ENCODE results near the gene CLIC6.
"Not testable (repeated sequence)": the region's sequence is repeated elsewhere in the genome, so short reads cannot be mapped to it uniquely, and the experiment has no call there.

CLIC6 gene

GRCh38 chr21:34653522-34653921, 15.3 kb upstream of the CLIC6 start:
- no peak for DNase-seq

GRCh38 chr21:34661848-34662247, 6.9 kb upstream of the CLIC6 start:
- no peak for DNase-seq

DNA sequence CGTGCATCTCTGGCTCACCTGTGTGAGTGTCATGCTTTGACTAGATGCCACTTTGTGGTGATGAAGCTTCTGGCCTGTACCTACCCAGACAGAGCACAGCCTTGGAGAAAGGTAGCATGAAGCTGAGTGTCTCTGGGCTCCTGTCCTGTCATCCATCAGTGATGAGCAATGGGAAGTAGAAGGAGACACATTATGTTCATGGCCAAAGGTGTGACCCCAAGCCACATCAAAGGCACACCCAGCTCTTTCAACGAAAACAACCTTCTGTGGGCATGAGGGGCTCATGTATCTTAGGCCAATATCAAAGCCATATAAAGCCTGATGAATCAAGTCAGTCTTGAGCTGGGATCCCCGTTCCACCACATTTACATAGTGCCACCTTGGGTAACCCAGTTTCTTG, 1.0 kb upstream of the CLIC6 start:
- DNase-seq = no peak

DNA sequence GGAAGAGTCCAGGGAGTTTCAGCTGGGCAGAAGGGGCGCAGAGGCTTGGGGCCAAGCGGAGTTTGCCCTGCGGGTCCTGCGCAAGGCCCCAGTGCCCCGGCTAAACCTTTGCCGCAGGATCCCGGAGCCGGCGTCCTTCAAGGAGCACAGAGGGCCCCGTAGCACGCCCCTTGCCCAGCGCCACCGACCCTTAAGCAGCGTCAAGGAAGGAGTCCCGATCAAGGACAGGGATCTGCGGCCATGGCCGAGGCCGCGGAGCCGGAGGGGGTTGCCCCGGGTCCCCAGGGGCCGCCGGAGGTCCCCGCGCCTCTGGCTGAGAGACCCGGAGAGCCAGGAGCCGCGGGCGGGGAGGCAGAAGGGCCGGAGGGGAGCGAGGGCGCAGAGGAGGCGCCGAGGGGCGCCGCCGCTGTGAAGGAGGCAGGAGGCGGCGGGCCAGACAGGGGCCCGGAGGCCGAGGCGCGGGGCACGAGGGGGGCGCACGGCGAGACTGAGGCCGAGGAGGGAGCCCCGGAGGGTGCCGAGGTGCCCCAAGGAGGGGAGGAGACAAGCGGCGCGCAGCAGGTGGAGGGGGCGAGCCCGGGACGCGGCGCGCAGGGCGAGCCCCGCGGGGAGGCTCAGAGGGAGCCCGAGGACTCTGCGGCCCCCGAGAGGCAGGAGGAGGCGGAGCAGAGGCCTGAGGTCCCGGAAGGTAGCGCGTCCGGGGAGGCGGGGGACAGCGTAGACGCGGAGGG, 520 bp downstream of the CLIC6 start:
- DNase-seq = no peak

GRCh38 chr21:34669880-34670219, 1.1 kb downstream of the CLIC6 start:
- not testable (repeated sequence) for DNase-seq

- no peak for DNase-seq
Measured at GRCh38 chr21:34670220-34670961, 1.6 kb downstream of the CLIC6 start.

GRCh38 chr21:34670962-34671348, 2.2 kb downstream of the CLIC6 start:
- no peak for DNase-seq

- DNase-seq = no peak
Measured at GRCh38 chr21:34671462-34671861, 2.7 kb downstream of the CLIC6 start.

DNA sequence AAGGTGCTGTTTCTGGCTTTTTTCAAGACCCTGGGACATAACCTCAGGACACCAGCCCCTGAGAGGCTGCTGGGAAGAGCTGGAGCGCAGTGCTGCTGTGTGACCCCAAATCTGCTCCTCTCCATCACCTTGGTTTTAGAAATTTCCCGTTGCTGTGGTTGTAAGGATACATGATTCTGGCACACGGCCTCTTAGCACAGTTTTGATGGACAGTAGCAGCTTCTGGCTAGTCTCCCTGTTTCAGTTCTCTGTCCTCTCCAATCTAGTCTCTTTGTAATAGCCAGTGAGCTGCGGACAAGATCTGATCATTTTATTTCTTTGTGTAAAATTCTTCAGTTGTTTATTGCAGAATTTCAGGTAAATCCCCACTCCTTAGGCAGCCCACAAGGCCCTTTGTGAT, 3.1 kb downstream of the CLIC6 start:
- no peak for DNase-seq

- DNase-seq = no peak
Measured at GRCh38 chr21:34673006-34673405, 4.2 kb downstream of the CLIC6 start.

- DNase-seq = no peak
Measured at GRCh38 chr21:34674468-34674867, 5.7 kb downstream of the CLIC6 start.

- no peak for DNase-seq
Measured at GRCh38 chr21:34675871-34676270, 7.1 kb downstream of the CLIC6 start.

GRCh38 chr21:34679051-34679450, 10.3 kb downstream of the CLIC6 start:
- DNase-seq = no peak

GRCh38 chr21:34684174-34684876, 15.5 kb downstream of the CLIC6 start:
- DNase-seq = no peak

DNA sequence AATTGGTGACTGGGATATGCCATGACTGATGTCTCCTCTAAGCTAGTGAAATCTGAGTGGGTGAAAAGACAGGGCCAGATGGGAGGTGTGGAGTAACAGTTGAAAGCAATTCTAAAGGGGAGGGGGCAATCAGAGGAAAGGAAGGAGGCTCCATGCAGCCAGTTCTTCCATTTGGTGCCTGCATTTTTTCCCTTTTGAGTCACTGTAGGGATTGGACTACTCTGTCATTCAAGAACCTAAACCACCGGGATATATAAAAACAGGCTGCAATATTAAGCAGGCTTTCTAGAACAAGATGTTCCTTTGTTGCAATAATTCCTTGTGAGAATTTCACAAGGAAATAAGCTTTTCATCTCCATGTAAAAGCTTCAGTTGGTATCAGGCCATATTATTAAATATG, 18.3 kb downstream of the CLIC6 start:
- no peak for DNase-seq

DNA sequence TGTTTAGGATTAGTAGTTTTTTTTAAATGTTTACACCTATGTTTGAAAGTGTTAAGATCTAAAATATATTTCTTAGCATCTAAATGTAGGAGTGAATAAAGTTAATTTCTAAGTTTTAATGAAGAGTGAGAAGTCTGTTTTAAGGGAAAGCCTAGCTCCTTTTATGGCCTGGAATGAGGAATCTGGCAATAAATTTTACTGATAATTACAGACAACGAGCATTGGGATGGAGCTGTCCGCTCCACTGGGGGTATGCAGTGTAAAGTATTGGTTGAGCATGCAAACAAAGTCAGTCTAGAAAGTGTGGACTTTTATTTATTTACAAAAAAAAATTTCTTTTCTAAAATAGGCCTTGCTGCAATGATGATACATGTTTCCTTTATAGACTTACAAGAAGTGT, 19.0 kb downstream of the CLIC6 start:
- no peak for DNase-seq

DNA sequence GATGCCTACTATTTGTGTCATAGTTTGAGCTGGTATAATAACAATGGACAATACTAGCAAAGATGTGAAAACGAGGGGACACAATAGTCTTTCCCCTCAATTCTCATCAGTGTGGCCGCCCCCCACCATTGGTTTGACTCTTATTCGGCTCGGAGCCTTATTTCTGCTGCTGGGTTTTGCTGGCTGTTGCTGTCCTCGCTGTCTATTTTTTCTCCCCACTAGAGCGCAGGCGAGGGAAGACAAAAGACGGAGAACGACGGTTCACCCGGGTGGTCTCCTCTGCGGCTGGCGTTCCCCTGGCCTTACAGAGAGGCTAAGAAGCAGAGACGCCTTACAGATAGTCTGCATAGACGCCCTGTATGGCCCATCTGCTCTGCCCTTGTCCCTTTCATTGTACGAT, 19.4 kb downstream of the CLIC6 start:
- no peak for DNase-seq

- DNase-seq = no peak
Measured at GRCh38 chr21:34688715-34689114, 19.9 kb downstream of the CLIC6 start.

- DNase-seq = no peak
Measured at GRCh38 chr21:34690041-34690792, 21.4 kb downstream of the CLIC6 start.

DNA sequence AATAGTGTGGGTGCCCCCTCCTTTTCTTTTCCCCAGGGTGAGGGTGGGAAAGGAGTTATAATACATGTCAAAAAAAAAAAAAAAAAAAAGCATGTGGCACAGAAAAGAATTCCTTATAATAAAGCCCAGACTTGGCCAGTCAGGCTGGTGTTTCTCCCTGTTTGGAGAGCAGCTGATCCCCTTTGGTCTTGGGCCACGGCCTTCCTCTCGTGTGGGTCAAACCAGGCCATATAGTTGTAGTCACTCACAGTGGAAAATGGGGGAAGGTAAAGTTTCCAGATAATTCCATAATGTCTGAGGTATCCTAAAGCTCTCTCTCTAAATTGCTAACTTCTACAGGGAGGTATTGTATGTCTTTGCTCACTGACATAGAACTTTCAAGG, 22.0 kb downstream of the CLIC6 start:
- DNase-seq = no peak

DNA sequence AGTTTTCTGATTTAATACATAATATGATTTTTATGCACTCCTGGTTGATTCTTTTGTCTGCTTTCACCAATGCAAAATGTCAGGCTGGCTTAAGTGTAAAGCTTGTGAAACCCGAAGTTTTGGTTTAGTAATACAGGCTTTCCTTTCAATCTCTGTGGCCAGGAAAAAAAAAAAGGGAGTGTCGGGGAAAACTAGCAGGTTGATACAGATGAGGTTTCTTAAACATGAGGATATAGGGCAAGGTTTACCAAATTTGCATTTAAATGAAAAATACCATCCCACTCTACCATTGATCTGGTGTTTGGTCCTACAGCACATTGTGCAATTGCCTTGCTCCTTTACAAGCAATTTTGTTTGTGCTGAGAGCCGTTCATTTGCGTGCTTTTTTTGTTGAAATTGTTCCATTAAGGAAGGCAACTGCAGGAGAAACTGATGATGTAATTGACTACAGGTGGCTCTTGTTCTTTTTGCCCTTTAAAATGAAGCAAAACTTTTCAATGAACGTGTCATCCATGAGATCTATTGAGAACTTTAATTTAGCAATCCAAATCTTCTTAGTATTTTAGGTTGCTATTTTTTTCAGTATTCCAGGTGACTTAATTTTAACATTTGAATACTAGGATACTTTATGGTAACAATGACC, 22.7 kb downstream of the CLIC6 start:
- no peak for DNase-seq

DNA sequence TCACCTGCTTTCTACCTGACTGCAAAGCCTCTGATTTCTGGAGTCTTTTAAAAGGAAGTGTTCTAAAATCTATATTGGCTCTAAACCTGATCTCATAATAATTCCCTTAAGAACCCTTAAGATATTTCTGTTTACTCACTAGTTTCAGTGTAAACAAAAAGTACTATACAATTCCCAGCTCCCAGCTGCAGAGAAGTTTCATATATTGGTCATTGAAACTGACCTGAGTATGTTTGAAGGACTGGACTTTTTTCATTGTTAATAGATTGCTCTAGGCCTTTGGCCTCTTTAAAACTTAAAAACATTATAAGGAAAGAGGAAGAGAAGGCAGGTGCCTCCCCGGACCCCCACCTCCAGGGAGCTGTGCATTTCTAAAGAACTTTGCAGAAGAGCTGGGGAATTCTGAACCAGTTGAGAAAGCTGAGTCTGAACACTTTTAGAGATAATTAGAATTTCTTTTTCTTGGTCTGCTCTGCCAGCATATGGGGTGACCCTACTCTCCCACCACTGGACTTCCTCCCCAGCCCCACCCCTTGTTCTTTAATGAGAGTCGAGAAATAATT, 23.7 kb downstream of the CLIC6 start:
- no peak for DNase-seq
